ENCODE measurements around the gene USP48. TPM values are rescaled to one million over a fixed set of nuclear protein-coding genes. Genes with fewer than 3 reads are reported as not detected.
A peak's percentile ranks its signal among the peaks of the same experiment; 100 is the strongest.

Gene USP48
- total RNA-seq = 79.8 to 88.7 TPM (median 86.5 TPM) in 3 replicates

- Mint-ChIP-seq H3K36me3 (peaks cover 5% of the 10 kb centered on the region), H3K9me3 (no peaks in the 10 kb centered on the region), H3K4me1 (peaks cover 13% of the 10 kb centered on the region), H3K27me3 (ENCODE audit: low read depth) (no peaks in the 10 kb centered on the region), H3K27ac (peak within 1 kb of the TSS; percentile 100), H3K4me3 (peak within 1 kb of the TSS; percentile 88)
- peak; percentile 91 to 95 for DNase-seq (ENCODE audit: low spot score in 2 of 2, unreplicated experiment in 2 of 2)
- TF ChIP-seq CTCF (IDR thresholded peaks at IDR 0.05; ENCODE audit: unreplicated experiment) = no peak
Observed at GRCh38 chr1:21782868-21783678, at the start of gene USP48. Gene USP48 (minus strand): TSS chr1:21783149. CDS start chr1:21782957, 192 bp downstream.

- H3K4me1 Mint-ChIP-seq = no peaks in the 10 kb centered on the region
- peaks cover 15% of the 10 kb centered on the region for H3K9me3 Mint-ChIP-seq
- H3K36me3 Mint-ChIP-seq = peaks cover 56% of the 10 kb centered on the region
- no peak overlapping the region for H3K27ac Mint-ChIP-seq
- no peak for TF ChIP-seq CTCF (IDR thresholded peaks at IDR 0.05; ENCODE audit: unreplicated experiment)
- no peaks in the 10 kb centered on the region for H3K27me3 Mint-ChIP-seq (ENCODE audit: low read depth)
- DNase-seq (ENCODE audit: low spot score in 2 of 2, unreplicated experiment in 2 of 2) = no peak
- no peak overlapping the region for H3K4me3 Mint-ChIP-seq
Observed at GRCh38 chr1:21831454-21831970, 48.6 kb upstream of the USP48 start.

DNA sequence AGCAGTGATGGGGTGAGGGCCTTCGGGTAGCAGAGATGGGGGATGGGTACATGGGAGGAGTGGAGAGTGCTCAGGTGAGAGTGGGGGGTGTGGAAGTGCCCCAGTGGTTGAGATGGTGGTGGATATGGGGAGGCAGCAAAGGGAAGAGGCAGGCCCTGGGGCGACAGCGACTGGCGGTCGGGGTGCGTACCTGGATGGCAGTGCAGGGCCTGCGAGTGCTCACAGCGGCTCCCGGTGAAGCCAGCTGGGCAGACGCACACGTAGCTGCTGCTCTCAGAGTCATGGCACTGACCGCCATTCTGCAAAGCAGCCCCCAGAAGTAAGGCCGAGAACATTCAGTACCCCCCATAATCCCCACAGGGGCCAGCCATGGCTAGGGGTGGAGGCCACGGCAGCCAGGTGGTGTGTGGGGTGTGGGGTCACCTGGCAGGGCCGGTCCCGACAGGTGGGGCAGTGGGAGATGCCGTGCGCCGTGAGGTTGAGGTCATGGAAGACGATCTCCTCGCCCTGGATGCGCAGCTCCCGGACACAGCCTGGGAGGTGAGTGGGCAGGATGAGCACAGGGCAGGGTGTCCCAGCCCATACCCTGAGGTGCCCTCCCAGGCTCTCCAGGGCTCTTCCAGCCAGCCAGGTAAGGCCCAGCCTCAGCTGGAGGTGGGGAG lies 48.0 kb upstream of the USP48 start:
- no peak for DNase-seq (ENCODE audit: low spot score in 2 of 2, unreplicated experiment in 2 of 2)
- H3K4me3 Mint-ChIP-seq = no peak overlapping the region
- no peak for TF ChIP-seq CTCF (IDR thresholded peaks at IDR 0.05; ENCODE audit: unreplicated experiment)
- no peaks in the 10 kb centered on the region for H3K27me3 Mint-ChIP-seq (ENCODE audit: low read depth)
- peaks cover 60% of the 10 kb centered on the region for H3K36me3 Mint-ChIP-seq
- peaks cover 15% of the 10 kb centered on the region for H3K9me3 Mint-ChIP-seq
- H3K27ac Mint-ChIP-seq = no peak overlapping the region
- no peaks in the 10 kb centered on the region for H3K4me1 Mint-ChIP-seq

DNA sequence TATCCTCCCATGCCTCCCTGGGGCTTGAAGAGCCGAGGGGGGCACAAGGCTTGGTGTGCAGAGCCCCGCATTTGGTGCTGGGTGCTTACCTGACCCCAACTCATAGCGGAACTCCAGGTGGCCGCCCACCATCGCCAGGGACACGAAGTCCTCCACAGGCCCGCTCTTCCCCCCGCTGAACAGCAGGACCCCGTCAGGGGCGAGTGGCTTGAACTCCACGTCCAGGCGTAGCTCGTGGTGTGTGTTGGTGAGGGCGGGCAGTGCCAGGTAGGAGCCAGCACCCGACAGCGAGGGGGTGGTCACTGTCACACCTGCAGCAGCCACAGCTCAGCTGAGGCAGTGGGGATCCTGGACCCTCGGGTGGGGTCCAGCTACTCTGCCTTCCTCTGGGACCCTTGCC lies 46.3 kb upstream of the USP48 start:
- Mint-ChIP-seq H3K27me3 (ENCODE audit: low read depth) (no peaks in the 10 kb centered on the region), H3K27ac (no peak overlapping the region), H3K36me3 (peaks cover 47% of the 10 kb centered on the region), H3K4me3 (no peak overlapping the region), H3K4me1 (no peaks in the 10 kb centered on the region), H3K9me3 (peaks cover 5% of the 10 kb centered on the region)
- TF ChIP-seq CTCF (IDR thresholded peaks at IDR 0.05; ENCODE audit: unreplicated experiment) = no peak
- DNase-seq (ENCODE audit: low spot score in 2 of 2, unreplicated experiment in 2 of 2) = no peak

DNA sequence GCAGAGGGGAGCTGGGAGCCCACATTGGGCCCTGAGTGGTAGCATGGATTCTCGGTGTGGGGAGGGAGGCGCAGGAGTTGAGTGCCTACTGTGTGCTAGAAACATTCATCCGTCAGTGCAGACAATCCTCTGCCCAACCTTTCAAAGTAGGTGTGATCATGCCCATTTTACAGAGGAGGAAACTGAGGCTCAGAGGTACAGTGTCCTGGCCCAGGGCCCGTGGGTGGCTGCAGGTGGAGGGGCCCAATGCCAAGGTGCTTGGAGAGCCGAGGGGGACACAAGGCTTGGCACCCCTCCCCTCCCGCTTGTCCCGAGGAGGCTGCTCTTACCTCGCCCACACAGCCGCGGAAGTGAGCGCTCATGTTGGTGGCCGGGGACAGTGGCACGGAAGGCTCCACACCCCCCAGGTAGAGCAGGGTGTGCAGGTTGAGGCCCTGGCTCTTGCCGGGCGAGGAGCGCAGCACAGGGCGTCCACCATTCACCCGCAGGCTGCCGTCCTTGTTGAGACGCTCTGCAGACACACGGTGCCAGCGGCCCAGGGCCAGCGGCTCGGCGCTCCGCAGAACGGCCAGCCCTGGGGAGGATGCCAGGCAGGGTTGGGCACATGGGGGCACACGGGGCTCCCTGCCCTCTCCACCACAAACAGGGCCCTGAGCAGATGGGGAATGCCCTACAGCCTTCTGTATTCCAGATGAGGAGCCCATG lies 45.7 kb upstream of the USP48 start:
- Mint-ChIP-seq H3K9me3 (no peaks in the 10 kb centered on the region), H3K36me3 (peaks cover 43% of the 10 kb centered on the region)
- no peak for TF ChIP-seq CTCF (IDR thresholded peaks at IDR 0.05; ENCODE audit: unreplicated experiment)

More for the DNA sequence above, 45.7 kb upstream of the USP48 start:
- no peak overlapping the region for H3K27ac Mint-ChIP-seq
- no peaks in the 10 kb centered on the region for H3K27me3 Mint-ChIP-seq (ENCODE audit: low read depth)
- no peaks in the 10 kb centered on the region for H3K4me1 Mint-ChIP-seq
- H3K4me3 Mint-ChIP-seq = no peak overlapping the region
- DNase-seq (ENCODE audit: low spot score in 2 of 2, unreplicated experiment in 2 of 2) = no peak

Measured in mesothelial cell of epicardium (in vitro differentiated cells).